Cardiac muscle cell (in vitro differentiated cells and primary cell): ENCODE data around the gene VPS41. TPM values are rescaled to one million over a fixed set of nuclear protein-coding genes. Genes with fewer than 3 reads are reported as not detected.
A peak's percentile ranks its signal among the peaks of the same experiment; 100 is the strongest.

Source experiments
- DNase-seq, 2 donors: peaks; one replicate each; pipeline versions ENCODE4 v3.0.0 to v3.0.0-alpha.2; 2010 to 2017; ENCODE audit warnings: low read depth in 1 of 2, low spot score in 1 of 2
- H3K27ac ChIP-seq: fragments of 200-600 bp; sonication (generic); 2 replicates; pipeline ENCODE4 v1.5.1; 2016
- H3K27me3 ChIP-seq: fragments of 200-600 bp; sonication (generic); 2 replicates; pipeline ENCODE4 v1.6.0; 2016; ENCODE audit warnings: control low read depth
- H3K36me3 ChIP-seq: fragments of 200-600 bp; sonication (generic); 2 replicates; pipeline ENCODE4 v1.5.1; 2016; ENCODE audit warnings: control low read depth
- H3K4me1 ChIP-seq: fragments of 200-600 bp; sonication (generic); 2 replicates; pipeline ENCODE4 v1.8.1; 2017; ENCODE audit warnings: low read depth, mild to moderate bottlenecking, mixed run types
- H3K4me3 ChIP-seq: fragments of 200-600 bp; sonication (generic); 2 replicates; pipeline ENCODE4 v1.5.1; 2016; ENCODE audit warnings: mild to moderate bottlenecking
- H3K9me3 ChIP-seq: fragments of 200-600 bp; sonication (generic); 2 replicates; pipeline ENCODE4 v1.5.1; 2017; ENCODE audit warnings: low read depth, mild to moderate bottlenecking, control low read depth
- polyA plus RNA-seq: library from polyadenylated mRNA; unstranded; fragments of >200 nt; fragmentation: Nextera tagmentation; extraction: Ambion mirVana; gene quantifications from 2 replicates; pipeline ENCODE4 v1.2.1, GENCODE V29; 2016
- total RNA-seq: library from RNA; depleted of rRNA; stranded (reverse); fragments of >200 nt; gene quantifications from 2 replicates; pipeline ENCODE4 v1.2.3, GENCODE V29; 2016
- TF ChIP-seq, protein P1 (sequence below): IDR thresholded peaks from 2 replicates; pipeline ENCODE4 v1.5.1; 2012; ENCODE audit warnings: low read depth, mild to moderate bottlenecking, low read length

Gene VPS41
- total and polyA plus RNA-seq, 2 experiments from 2014 or later, result 31.3 to 73.7 TPM

GRCh38 chr7:38907066-38907465, 1.9 kb downstream of the VPS41 start:
- Histone ChIP-seq H3K36me3 (no peaks in the 10 kb centered on the region), H3K27me3 (no peaks in the 10 kb centered on the region), H3K4me3 (no peak overlapping the region), H3K4me1 (peaks cover 10% of the 10 kb centered on the region), H3K9me3 (no peaks in the 10 kb centered on the region), H3K27ac (no peak overlapping the region)
- DNase-seq, result no peak
- TF ChIP-seq, protein P1, sequence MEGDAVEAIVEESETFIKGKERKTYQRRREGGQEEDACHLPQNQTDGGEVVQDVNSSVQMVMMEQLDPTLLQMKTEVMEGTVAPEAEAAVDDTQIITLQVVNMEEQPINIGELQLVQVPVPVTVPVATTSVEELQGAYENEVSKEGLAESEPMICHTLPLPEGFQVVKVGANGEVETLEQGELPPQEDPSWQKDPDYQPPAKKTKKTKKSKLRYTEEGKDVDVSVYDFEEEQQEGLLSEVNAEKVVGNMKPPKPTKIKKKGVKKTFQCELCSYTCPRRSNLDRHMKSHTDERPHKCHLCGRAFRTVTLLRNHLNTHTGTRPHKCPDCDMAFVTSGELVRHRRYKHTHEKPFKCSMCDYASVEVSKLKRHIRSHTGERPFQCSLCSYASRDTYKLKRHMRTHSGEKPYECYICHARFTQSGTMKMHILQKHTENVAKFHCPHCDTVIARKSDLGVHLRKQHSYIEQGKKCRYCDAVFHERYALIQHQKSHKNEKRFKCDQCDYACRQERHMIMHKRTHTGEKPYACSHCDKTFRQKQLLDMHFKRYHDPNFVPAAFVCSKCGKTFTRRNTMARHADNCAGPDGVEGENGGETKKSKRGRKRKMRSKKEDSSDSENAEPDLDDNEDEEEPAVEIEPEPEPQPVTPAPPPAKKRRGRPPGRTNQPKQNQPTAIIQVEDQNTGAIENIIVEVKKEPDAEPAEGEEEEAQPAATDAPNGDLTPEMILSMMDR, result no peak

DNA sequence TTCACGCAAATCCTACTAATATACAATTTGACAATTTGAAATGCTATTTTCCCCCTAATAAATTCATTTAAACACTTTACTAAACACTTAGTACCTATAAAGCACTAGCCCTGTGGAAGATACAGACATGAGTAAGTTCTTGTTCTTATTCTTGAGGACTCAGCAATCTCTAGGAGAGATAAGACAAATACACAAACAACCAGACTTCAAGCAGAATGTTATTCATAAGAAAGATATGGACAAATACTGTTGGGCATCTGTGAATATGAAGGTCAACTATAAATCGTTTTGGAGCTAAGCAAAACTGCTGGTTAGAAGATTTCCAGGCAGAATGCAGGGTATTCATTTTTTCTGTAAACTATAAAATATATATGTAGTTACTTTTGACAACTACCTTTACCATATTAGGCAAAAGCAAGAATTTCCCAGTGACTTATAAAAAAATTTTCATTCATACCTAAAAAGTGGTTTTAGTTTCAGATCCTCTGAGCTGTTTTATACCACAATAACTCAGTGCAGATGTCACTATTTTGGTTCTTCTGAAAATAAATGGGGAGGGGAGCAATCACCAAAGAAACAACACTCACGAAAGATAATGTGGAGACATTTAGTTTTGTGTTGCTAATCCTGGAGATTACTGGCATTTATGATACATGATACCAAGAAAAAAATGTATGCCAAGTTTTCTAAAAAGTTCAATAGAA, 3.8 kb downstream of the VPS41 start:
- no peaks in the 10 kb centered on the region for H3K9me3 ChIP-seq
- H3K36me3 ChIP-seq, result no peaks in the 10 kb centered on the region
- peaks cover 10% of the 10 kb centered on the region for H3K4me1 ChIP-seq
- H3K4me3 ChIP-seq, result no peak overlapping the region
- no peaks in the 10 kb centered on the region for H3K27me3 ChIP-seq
- DNase-seq, result peak in 1 of 2 donors; percentile 15
- TF ChIP-seq, protein P1, result no peak
- H3K27ac ChIP-seq, result no peak overlapping the region

- no peaks in the 10 kb centered on the region for H3K27me3 ChIP-seq
- peaks cover 6% of the 10 kb centered on the region for H3K4me1 ChIP-seq
- H3K36me3 ChIP-seq, result no peaks in the 10 kb centered on the region
- no peaks in the 10 kb centered on the region for H3K9me3 ChIP-seq
- DNase-seq, result no peak
- no peak overlapping the region for H3K4me3 ChIP-seq
- H3K27ac ChIP-seq, result no peak overlapping the region
- TF ChIP-seq, protein P1, result no peak
These were observed 5.9 kb downstream of the VPS41 start for GRCh38 chr7:38903057-38903456.

GRCh38 chr7:38902449-38902848, 6.5 kb downstream of the VPS41 start:
- Histone ChIP-seq H3K4me1 (peaks cover under 1% of the 10 kb centered on the region), H3K4me3 (no peak overlapping the region), H3K36me3 (no peaks in the 10 kb centered on the region), H3K9me3 (no peaks in the 10 kb centered on the region), H3K27me3 (no peaks in the 10 kb centered on the region), H3K27ac (no peak overlapping the region)
- TF ChIP-seq, protein P1, result no peak
- DNase-seq, result no peak

DNA sequence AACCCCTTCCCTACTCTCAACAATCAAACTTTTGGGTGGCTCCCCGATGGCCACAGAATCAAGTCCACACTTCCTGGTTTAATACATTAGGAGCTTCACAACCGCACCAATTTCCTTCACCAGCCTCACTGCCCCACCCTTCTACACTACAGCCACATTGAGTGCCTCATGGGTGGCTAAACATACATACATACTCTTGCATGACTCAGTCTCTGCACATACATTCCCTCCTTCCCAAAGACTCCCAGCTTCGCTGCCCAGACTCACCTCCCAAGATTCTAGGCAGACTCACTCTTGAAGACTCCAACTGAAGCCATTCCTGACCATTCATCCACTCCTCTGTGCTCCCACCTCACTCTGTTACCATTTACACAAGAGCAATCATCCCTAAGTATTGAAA, 15.9 kb downstream of the VPS41 start:
- Histone ChIP-seq H3K9me3 (no peaks in the 10 kb centered on the region), H3K36me3 (no peaks in the 10 kb centered on the region), H3K4me1 (no peaks in the 10 kb centered on the region), H3K4me3 (no peak overlapping the region), H3K27me3 (no peaks in the 10 kb centered on the region), H3K27ac (no peak overlapping the region)
- TF ChIP-seq, protein P1, result no peak
- no peak for DNase-seq
